Measurements from ENCODE around the gene NUP210L.
A peak's percentile ranks its signal among the peaks of the same experiment; 100 is the strongest.
"Not testable (repeated sequence)": the region's sequence is repeated elsewhere in the genome, so short reads cannot be mapped to it uniquely, and the experiment has no call there.

Gene NUP210L

DNA sequence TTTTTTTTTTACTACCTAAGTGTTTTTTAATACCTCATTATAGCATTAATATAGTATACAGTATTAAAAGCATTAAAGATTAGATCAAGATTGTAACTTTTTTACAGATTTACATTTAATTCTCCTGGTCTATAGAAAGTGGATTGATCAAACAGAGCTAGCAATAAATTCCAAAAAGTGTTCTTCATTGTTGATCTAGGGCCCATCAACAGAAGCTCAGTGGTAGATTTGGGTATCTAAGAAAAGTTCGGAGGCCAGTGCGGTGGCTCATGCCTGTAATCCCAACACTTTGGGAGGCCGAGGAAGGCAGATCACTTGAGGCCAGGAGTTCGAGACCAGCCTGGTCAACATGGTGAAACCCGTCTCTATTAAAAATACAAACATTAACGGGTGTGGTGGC lies 12.5 kb downstream of the NUP210L start:
- in situ Hi-C loops (cut with HindIII; ENCODE audit: low sequenced_read_pairs), result no loop called here
- TF ChIP-seq, protein P1, sequence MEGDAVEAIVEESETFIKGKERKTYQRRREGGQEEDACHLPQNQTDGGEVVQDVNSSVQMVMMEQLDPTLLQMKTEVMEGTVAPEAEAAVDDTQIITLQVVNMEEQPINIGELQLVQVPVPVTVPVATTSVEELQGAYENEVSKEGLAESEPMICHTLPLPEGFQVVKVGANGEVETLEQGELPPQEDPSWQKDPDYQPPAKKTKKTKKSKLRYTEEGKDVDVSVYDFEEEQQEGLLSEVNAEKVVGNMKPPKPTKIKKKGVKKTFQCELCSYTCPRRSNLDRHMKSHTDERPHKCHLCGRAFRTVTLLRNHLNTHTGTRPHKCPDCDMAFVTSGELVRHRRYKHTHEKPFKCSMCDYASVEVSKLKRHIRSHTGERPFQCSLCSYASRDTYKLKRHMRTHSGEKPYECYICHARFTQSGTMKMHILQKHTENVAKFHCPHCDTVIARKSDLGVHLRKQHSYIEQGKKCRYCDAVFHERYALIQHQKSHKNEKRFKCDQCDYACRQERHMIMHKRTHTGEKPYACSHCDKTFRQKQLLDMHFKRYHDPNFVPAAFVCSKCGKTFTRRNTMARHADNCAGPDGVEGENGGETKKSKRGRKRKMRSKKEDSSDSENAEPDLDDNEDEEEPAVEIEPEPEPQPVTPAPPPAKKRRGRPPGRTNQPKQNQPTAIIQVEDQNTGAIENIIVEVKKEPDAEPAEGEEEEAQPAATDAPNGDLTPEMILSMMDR (IDR thresholded peaks at IDR 0.05; ENCODE audit: low read depth, low read length), result no peak
- H3K4me3 ChIP-seq (ENCODE audit: low read depth, low read length), result no peak overlapping the region
- DNase-seq (ENCODE audit: low read depth, low spot score), result no peak

DNA sequence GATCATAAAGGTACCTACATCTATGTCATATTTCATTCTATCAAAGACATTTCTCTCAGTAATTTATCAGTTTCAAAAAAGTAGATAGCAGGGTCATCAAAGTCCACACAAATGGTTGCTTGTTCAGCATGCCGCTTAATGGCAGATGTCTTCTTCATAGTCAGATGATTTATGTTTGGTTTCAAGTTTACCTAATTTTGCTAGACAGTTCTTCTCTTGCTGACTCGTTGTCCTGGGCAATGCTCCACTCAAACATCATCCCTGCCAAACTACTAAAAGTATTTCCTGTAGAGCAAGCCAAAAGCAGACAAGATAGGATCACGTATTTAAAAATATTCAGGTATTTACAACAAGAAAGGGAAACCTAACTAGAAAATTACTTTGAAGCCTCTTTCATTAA lies 13.6 kb downstream of the NUP210L start:
- in situ Hi-C loops (cut with HindIII; ENCODE audit: low sequenced_read_pairs), result no loop called here
- TF ChIP-seq, protein P1 (IDR thresholded peaks at IDR 0.05; ENCODE audit: low read depth, low read length), result no peak
- no peak overlapping the region for H3K4me3 ChIP-seq (ENCODE audit: low read depth, low read length)
- DNase-seq (ENCODE audit: low read depth, low spot score), result no peak

DNA sequence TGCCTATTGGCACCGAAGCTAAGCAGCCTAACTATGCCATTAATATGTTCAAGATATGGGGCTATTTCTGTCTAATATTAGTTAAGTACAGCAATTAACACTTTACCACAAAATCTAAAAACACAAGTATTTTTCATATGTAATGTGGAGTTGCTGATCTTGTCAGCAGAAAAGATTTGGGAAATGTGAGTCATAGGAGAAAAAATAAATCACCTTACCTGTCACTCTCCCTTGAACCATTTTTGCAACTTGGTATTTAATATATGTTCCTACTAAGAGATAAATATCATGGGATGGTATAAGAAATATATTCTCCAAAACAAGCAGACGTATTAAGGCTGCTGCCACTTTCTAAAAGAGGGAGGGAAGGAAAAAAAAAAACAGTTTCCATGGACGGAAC lies 17.0 kb downstream of the NUP210L start:
- TF ChIP-seq, protein P1 (IDR thresholded peaks at IDR 0.05; ENCODE audit: low read depth, low read length), result no peak
- DNase-seq (ENCODE audit: low read depth, low spot score), result no peak
- H3K4me3 ChIP-seq (ENCODE audit: low read depth, low read length), result no peak overlapping the region
- in situ Hi-C loops (cut with HindIII; ENCODE audit: low sequenced_read_pairs), result no loop called here

DNA sequence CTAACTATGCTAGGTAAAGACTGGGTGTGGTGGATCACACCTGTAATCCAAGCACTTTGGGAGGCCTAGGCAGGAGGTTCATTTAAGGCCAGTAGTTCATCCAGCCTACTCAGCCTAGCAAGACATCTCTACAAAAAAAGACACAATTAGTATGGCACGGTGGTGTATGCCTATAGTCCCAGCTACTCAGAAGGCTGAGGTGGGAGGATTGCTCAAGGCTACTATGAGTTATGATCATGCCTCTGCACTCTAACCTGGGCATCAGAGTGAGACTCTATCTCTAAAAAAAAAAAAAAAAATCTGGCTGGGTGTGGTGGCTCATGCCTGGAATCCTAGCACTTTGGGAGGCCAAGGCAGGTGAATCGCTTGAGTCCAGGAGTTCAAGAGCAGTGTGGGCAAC lies 21.6 kb downstream of the NUP210L start:
- TF ChIP-seq, protein P1 (IDR thresholded peaks at IDR 0.05; ENCODE audit: low read depth, low read length), result no peak
- no peak for DNase-seq (ENCODE audit: low read depth, low spot score)
- in situ Hi-C loops (cut with HindIII; ENCODE audit: low sequenced_read_pairs), result no loop called here
- H3K4me3 ChIP-seq (ENCODE audit: low read depth, low read length), result no peak overlapping the region

DNA sequence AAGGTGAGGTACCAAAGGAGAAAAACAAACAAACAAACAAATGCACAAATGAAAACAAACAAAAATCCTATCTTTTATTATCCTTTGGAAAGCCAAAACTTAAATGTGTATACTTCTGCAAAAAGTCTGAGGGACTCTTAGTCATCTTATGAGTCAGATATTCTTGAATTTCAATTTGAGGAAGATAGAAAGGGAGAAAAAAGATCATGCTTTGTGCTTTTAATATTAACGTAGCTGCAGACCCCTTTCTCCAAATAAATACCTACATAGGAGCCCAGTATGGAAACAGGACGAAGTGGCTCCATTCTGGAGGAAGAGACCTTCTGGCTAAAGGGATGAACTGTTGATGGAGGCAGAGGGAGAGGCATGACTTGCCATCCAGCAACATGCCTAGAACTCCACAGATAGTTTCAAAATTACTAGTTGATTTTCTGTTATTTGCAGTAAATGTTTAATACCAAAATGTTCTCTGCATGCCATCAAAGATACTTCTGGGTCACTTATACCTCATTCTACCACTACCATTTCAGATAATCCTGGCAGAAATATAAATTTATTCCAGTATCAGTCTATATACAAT lies 25.4 kb downstream of the NUP210L start:
- TF ChIP-seq, protein P1 (IDR thresholded peaks at IDR 0.05; ENCODE audit: low read depth, low read length), result no peak
- DNase-seq (ENCODE audit: low read depth, low spot score), result peak; percentile 23
- H3K4me3 ChIP-seq (ENCODE audit: low read depth, low read length), result no peak overlapping the region
- in situ Hi-C loops (cut with HindIII; ENCODE audit: low sequenced_read_pairs), result no loop called here

DNA sequence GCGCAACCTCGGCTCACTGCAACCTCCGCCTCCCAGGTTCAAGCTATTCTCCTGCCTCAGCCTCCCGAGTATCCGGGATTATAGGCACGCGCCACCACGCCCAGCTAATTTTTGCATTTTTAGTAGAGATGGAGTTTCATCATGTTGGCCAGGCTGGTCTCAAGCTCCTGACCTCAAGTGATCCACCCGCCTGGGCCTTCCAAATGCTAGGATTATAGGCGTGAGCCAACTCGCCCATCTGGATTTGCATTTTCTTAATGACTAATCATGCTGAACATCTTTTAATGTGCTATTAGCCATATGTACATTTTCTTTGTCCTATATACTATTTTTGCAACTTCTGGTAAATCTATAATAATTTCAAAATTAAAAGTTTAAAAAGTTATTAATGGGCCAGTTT lies 31.7 kb downstream of the NUP210L start:
- in situ Hi-C loops (cut with HindIII; ENCODE audit: low sequenced_read_pairs); H3K4me3 ChIP-seq (ENCODE audit: low read depth, low read length); DNase-seq (ENCODE audit: low read depth, low spot score): not testable (repeated sequence)

DNA sequence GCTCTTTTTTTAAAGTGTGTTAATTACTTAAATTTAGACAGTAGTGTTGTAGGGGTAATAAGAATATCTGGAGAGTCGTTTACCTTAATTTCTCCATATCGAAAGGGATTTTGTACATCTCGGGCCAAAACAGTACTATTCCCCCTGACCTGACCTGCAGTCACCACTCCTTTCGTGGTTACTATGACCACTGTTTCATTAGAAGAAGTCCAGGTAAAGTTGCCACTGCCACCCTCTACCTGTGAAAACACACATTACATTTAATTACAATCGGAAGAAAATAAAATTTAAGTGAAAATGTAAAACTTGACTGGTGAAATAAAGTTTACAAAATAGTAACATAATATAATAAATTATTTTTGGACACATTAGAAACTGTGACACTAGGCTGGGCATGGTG lies 37.2 kb downstream of the NUP210L start:
- TF ChIP-seq, protein P1 (IDR thresholded peaks at IDR 0.05; ENCODE audit: low read depth, low read length), result no peak
- in situ Hi-C loops (cut with HindIII; ENCODE audit: low sequenced_read_pairs), result no loop called here
- no peak for DNase-seq (ENCODE audit: low read depth, low spot score)
- no peak overlapping the region for H3K4me3 ChIP-seq (ENCODE audit: low read depth, low read length)

All from astrocyte of the spinal cord (primary cell).